ENCODE data around the gene COL23A1.

The COL23A1 gene

DNA sequence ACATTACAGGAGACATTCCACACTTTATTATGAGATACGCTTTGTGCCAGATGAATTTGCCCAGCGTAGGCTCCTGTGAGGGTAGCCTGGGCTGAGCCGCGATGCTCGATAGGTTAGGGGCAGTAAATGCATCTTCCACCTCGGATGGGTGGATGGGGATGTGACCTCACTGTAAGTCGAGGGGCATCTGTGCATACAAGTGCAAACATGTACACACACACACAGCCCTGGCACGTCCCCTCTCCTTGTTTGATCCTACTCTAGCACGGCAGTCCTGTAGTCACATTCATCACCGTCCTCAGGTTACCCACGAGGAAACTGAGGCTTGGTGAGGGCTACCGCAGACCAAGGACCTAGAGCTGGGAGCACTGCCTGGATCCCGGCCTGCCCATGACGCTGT, 166.8 kb downstream of the COL23A1 start:
- DNase-seq (ENCODE audit: low read depth) = no peak
- TF ChIP-seq, protein P1, sequence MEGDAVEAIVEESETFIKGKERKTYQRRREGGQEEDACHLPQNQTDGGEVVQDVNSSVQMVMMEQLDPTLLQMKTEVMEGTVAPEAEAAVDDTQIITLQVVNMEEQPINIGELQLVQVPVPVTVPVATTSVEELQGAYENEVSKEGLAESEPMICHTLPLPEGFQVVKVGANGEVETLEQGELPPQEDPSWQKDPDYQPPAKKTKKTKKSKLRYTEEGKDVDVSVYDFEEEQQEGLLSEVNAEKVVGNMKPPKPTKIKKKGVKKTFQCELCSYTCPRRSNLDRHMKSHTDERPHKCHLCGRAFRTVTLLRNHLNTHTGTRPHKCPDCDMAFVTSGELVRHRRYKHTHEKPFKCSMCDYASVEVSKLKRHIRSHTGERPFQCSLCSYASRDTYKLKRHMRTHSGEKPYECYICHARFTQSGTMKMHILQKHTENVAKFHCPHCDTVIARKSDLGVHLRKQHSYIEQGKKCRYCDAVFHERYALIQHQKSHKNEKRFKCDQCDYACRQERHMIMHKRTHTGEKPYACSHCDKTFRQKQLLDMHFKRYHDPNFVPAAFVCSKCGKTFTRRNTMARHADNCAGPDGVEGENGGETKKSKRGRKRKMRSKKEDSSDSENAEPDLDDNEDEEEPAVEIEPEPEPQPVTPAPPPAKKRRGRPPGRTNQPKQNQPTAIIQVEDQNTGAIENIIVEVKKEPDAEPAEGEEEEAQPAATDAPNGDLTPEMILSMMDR (IDR thresholded peaks at IDR 0.05; ENCODE audit: low read depth, low read length, missing control alignments) = no peak
- no peak overlapping the region for H3K4me3 ChIP-seq (ENCODE audit: low read depth, low read length)

DNA sequence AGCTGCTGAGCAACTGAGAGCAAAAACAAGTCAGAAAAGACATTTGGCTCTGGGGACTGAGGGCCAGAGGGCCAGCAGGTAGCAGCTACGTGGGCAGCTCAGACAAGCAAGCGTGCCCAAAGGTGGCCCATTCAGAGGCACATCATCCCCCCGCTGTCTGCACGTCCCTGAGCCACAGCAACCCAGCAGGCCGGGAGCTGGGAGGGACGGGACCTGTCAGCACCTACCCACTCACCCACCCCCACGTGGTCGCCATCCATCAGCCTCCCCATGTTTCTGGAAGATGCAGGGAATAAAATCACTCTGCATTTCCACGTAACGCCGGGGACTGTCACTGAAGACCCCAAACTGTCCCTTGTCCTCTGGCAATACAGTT, 167.8 kb downstream of the COL23A1 start:
- DNase-seq (ENCODE audit: low read depth) = no peak
- H3K4me3 ChIP-seq (ENCODE audit: low read depth, low read length) = no peak overlapping the region
- TF ChIP-seq, protein P1 (IDR thresholded peaks at IDR 0.05; ENCODE audit: low read depth, low read length, missing control alignments) = no peak

DNA sequence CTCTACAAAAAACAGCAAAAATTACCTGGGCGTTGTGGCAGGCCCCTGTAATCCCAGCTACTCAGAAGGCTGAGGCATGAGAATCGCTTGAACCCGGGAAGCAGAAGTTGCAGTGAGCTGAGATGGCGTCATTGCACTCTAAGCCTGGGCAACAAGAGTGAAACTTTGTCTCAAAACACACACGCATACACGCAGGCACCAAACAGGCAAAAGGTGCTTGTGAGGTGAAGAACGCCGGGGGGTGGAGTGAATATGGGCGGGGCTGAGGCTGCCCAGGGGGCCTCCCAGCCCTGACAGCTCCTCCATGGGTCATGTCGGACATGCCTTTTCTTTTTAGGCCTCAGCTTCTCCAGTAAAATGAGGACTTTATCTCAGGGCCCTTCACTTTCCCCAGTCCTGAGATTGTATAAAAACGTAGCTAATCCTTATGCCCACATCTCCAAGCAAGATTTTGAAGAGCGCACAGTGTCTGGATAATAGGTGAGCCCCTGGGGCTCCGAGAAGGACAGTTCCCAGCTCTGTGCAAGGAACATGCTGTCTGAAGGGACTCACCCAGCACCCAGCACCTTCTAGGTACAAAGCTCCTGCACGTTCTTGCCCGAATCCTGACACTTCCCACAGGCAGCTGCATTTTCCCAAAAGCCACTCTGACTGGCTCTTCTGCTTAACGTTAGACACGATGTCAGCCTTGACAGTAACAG, 168.3 kb downstream of the COL23A1 start:
- TF ChIP-seq, protein P1 (IDR thresholded peaks at IDR 0.05; ENCODE audit: low read depth, low read length, missing control alignments) = no peak
- DNase-seq (ENCODE audit: low read depth) = no peak
- H3K4me3 ChIP-seq (ENCODE audit: low read depth, low read length) = no peak overlapping the region

DNA sequence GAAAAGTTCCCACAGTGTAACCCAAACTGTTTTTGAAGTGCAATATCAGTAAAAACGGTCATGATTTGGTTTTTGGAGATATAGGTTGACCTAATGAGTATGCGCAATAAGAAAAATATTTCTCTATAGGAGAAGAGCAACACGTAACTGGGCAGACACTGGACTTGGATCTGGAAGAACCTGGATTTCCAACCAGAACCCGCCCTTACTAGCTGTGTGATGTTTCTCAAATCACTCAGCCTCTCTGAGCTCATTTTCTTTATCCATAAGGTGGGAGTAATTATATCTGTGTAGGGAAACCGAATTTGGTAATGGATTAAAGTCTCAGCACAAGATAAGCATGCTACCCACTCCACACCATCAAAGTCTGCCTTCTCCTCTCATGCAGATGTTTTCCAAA, 169.1 kb downstream of the COL23A1 start:
- DNase-seq (ENCODE audit: low read depth) = no peak
- TF ChIP-seq, protein P1 (IDR thresholded peaks at IDR 0.05; ENCODE audit: low read depth, low read length, missing control alignments) = no peak
- H3K4me3 ChIP-seq (ENCODE audit: low read depth, low read length) = no peak overlapping the region

DNA sequence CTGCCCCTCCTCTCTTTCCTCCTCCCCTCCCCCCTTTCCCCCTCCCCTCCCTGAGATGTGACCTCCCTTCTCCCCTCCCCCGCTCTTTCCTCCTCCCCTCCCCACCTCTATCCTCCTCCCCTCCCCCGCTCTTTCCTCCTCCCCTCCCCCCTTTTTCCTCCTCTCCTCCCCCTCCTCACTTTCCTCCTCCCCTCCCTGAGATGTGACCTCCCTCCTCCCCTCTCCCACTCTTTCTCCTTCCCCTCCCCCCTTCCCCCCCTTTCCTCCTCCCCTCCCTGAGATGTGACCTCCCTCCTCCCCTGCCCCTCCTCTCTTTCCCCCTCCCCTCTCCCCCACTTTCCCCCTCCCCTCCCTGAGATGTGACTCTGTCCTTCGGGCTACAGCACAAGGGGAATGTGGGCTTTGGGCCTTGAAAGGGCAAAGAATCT, 169.8 kb downstream of the COL23A1 start:
- DNase-seq (ENCODE audit: low read depth) = no peak
- no peak overlapping the region for H3K4me3 ChIP-seq (ENCODE audit: low read depth, low read length)
- TF ChIP-seq, protein P1 (IDR thresholded peaks at IDR 0.05; ENCODE audit: low read depth, low read length, missing control alignments) = no peak

DNA sequence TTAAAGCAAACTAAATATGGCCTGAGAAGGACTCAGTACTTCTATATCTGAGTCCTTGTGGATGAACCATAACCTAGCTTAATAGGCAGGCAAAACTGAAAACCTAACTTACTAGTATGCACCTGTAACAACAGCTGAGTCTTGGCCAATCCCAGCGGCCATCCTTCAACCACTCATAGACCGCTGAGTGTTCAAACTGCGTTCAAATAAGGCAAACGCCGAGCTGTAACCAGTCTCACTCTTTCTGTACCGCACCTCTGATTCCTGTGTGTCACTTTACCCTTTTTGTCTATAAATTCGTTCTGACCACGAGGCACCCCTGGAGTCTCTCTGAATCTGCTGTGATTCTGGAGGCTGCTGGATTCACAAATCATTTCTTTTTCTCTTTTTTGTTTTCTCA, 170.5 kb downstream of the COL23A1 start:
- no peak overlapping the region for H3K4me3 ChIP-seq (ENCODE audit: low read depth, low read length)
- no peak for DNase-seq (ENCODE audit: low read depth)
- TF ChIP-seq, protein P1 (IDR thresholded peaks at IDR 0.05; ENCODE audit: low read depth, low read length, missing control alignments) = no peak

DNA sequence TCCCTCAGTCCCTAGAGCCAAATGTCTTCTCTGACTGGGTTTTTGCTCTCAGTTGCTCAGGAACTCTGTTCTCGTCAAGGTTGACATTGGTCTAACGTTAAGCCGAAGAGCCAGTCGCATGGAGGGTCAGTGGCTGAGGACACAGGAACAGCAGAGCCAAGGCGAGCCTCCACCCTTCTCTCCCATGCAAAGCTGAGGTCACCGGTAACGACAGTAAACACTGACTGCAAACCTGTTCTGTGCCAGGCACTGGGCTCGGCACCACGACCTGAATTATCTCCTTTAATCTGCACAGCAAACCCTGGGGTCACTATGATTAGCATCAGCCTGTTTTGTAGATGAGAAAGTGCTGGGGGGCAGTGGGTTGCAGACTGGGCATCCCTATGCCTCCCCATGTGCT, 171.0 kb downstream of the COL23A1 start:
- TF ChIP-seq, protein P1 (IDR thresholded peaks at IDR 0.05; ENCODE audit: low read depth, low read length, missing control alignments) = no peak
- no peak for DNase-seq (ENCODE audit: low read depth)
- no peak overlapping the region for H3K4me3 ChIP-seq (ENCODE audit: low read depth, low read length)
